ENCODE measurements around the gene ADAMTS19.

Gene ADAMTS19

DNA sequence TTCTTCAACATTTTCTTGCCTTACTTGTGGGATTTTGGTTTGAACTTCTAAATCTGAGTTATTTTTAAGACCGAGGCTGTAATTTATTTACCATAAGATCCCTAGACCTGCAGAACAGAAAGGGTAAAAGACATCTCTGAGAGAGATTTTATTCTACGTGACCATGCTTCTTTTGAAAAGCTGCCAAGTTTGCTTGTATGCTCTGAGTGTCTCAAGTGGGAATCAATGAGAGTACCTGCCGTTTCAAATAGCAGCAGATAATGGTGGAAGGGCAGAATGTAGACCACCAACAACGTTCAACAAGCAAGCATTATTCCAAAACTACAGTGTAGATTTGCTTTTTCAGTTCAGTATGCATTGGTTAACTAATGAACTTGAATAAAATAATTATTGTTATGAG, 179.2 kb downstream of the ADAMTS19 start:
- Mint-ChIP-seq H3K4me1 (ENCODE audit: low read depth) (no peaks in the 10 kb centered on the region), H3K36me3 (ENCODE audit: low read depth) (no peaks in the 10 kb centered on the region), H3K4me3 (no peak overlapping the region), H3K27ac (no peak overlapping the region), H3K9me3 (peaks cover 8% of the 10 kb centered on the region), H3K27me3 (no peaks in the 10 kb centered on the region)
- intact Hi-C loops (cut with micrococcal nuclease): no loop called here

DNA sequence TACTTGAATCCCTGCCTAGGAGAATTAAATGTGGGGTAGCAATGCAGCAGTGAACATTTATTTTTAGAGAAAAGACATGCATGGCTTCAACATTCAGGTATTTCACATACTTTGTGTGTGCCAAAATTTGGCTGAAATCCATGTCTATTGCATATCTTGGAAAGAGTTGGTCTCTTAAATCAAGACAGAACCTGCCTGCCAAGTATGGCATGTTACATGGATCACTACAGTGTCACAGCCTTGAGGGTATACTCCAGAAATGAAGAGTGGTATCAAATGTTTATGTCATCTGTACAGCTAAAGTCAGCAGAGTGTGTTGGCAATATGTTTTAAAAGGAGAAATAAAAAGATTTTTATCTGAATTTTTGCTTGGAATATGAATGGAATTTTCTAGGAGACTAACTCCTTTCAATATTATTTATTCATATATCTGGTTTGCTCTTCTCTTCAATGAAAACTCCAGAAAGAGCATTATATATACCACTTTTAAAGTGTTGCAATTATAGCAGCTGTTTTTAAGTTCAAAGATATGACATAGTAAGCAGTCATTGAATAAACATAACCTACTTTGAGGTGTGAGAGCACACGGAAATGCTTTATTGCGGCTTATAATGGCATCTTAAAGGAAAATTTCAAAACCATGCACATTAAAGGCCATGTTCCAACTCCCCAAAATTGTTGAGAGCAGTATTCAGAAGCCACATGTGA, 192.4 kb downstream of the ADAMTS19 start:
- intact Hi-C loops (cut with micrococcal nuclease): no loop called here
- Mint-ChIP-seq H3K4me1 (ENCODE audit: low read depth) (no peaks in the 10 kb centered on the region), H3K36me3 (ENCODE audit: low read depth) (no peaks in the 10 kb centered on the region), H3K27ac (no peak overlapping the region), H3K4me3 (no peak overlapping the region), H3K27me3 (no peaks in the 10 kb centered on the region), H3K9me3 (peaks cover 13% of the 10 kb centered on the region)

- Mint-ChIP-seq H3K9me3 (peaks cover 13% of the 10 kb centered on the region), H3K36me3 (ENCODE audit: low read depth) (no peaks in the 10 kb centered on the region), H3K27ac (no peak overlapping the region), H3K4me1 (ENCODE audit: low read depth) (no peaks in the 10 kb centered on the region), H3K4me3 (no peak overlapping the region), H3K27me3 (no peaks in the 10 kb centered on the region)
- intact Hi-C loops (cut with micrococcal nuclease): no loop called here
Observed at GRCh38 chr5:129653057-129653375, 192.9 kb downstream of the ADAMTS19 start.

DNA sequence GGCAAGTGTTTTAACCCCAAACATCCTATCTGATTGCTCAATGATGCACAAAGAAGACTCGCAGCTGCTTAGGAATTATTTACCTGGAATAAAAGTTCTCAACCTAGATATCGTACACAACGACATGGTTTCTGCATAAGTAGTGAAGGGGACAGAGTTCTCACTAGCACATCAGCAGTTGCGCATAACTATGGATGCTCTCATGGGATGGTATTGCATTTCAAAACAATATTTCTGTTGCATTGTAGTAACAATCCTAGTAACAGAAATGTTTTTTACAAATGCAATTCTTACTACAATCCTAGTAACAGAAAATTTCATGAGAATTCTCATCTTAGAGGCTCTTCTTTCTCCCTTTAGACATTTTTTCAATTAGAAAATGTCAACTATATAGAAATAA, 193.3 kb downstream of the ADAMTS19 start:
- Mint-ChIP-seq H3K4me3 (no peak overlapping the region), H3K4me1 (ENCODE audit: low read depth) (no peaks in the 10 kb centered on the region), H3K9me3 (peaks cover 13% of the 10 kb centered on the region), H3K27me3 (no peaks in the 10 kb centered on the region), H3K36me3 (ENCODE audit: low read depth) (no peaks in the 10 kb centered on the region), H3K27ac (no peak overlapping the region)
- intact Hi-C loops (cut with micrococcal nuclease): no loop called here

GRCh38 chr5:129656952-129657351, 196.9 kb downstream of the ADAMTS19 start:
- Mint-ChIP-seq H3K9me3 (no peaks in the 10 kb centered on the region), H3K4me3 (no peak overlapping the region), H3K36me3 (ENCODE audit: low read depth) (no peaks in the 10 kb centered on the region), H3K27ac (no peak overlapping the region), H3K27me3 (no peaks in the 10 kb centered on the region), H3K4me1 (ENCODE audit: low read depth) (no peaks in the 10 kb centered on the region)
- intact Hi-C loops (cut with micrococcal nuclease): no loop called here

GRCh38 chr5:129658801-129659200, 198.7 kb downstream of the ADAMTS19 start:
- Mint-ChIP-seq H3K4me3 (no peak overlapping the region), H3K9me3 (no peaks in the 10 kb centered on the region), H3K36me3 (ENCODE audit: low read depth) (no peaks in the 10 kb centered on the region), H3K27me3 (no peaks in the 10 kb centered on the region), H3K27ac (no peak overlapping the region), H3K4me1 (ENCODE audit: low read depth) (no peaks in the 10 kb centered on the region)
- intact Hi-C loops (cut with micrococcal nuclease): no loop called here

GRCh38 chr5:129661366-129662035, 201.4 kb downstream of the ADAMTS19 start:
- Mint-ChIP-seq H3K4me3 (no peak overlapping the region), H3K27me3 (no peaks in the 10 kb centered on the region)

DNA sequence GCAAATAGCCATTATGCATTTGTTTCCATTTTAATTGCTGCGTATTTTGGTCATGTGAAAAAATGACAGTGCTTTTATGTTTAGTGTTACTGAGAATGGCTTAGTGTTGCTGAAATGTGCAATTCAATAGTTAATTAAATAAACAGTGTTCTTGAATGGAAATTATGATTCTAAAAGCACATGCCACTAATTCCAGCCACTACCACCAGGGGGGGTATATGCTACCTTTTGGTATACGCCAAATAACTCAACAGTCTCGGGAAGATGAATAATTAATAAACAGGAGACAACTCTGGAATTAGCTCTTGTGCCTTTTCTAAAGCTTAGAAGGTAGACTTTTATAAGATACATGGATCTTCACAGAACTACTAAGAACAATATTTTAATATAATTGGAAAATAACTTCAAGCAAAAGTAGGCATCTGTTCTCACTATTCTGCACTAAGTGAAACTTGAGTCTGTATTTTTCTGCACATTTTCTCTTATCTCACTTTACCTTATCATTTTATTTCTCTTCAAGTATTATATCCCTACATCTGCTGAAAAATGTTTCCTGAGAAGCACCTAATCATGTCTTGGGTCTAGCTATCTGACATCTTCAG, 204.3 kb downstream of the ADAMTS19 start:
- H3K36me3 Mint-ChIP-seq (ENCODE audit: low read depth): no peaks in the 10 kb centered on the region
- H3K9me3 Mint-ChIP-seq: no peaks in the 10 kb centered on the region
- H3K27me3 Mint-ChIP-seq: no peaks in the 10 kb centered on the region
- H3K4me1 Mint-ChIP-seq (ENCODE audit: low read depth): no peaks in the 10 kb centered on the region
- no peak overlapping the region for H3K27ac Mint-ChIP-seq
- intact Hi-C loops (cut with micrococcal nuclease): no loop called here
- H3K4me3 Mint-ChIP-seq: no peak overlapping the region

More at GRCh38 chr5:129661366-129662035, 201.4 kb downstream of the ADAMTS19 start:
- Mint-ChIP-seq H3K36me3 (ENCODE audit: low read depth) (no peaks in the 10 kb centered on the region), H3K4me1 (ENCODE audit: low read depth) (no peaks in the 10 kb centered on the region), H3K9me3 (no peaks in the 10 kb centered on the region), H3K27ac (no peak overlapping the region)
- intact Hi-C loops (cut with micrococcal nuclease): no loop called here

GRCh38 chr5:129670957-129671500, 210.9 kb downstream of the ADAMTS19 start:
- H3K36me3 Mint-ChIP-seq (ENCODE audit: low read depth): no peaks in the 10 kb centered on the region
- H3K4me1 Mint-ChIP-seq (ENCODE audit: low read depth): no peaks in the 10 kb centered on the region
- H3K27me3 Mint-ChIP-seq: no peaks in the 10 kb centered on the region
- H3K4me3 Mint-ChIP-seq: no peak overlapping the region
- H3K27ac Mint-ChIP-seq: no peak overlapping the region
- intact Hi-C loops (cut with micrococcal nuclease): no loop called here
- peaks cover 10% of the 10 kb centered on the region for H3K9me3 Mint-ChIP-seq

- H3K27ac Mint-ChIP-seq: no peak overlapping the region
- H3K4me3 Mint-ChIP-seq: no peak overlapping the region
- H3K9me3 Mint-ChIP-seq: peaks cover 10% of the 10 kb centered on the region
- intact Hi-C loops (cut with micrococcal nuclease): no loop called here
- H3K36me3 Mint-ChIP-seq (ENCODE audit: low read depth): no peaks in the 10 kb centered on the region
- no peaks in the 10 kb centered on the region for H3K27me3 Mint-ChIP-seq
- H3K4me1 Mint-ChIP-seq (ENCODE audit: low read depth): no peaks in the 10 kb centered on the region
Observed at GRCh38 chr5:129672006-129672405, 211.9 kb downstream of the ADAMTS19 start.

- no peak overlapping the region for H3K4me3 Mint-ChIP-seq
- H3K9me3 Mint-ChIP-seq: no peaks in the 10 kb centered on the region
- intact Hi-C loops (cut with micrococcal nuclease): no loop called here
- no peaks in the 10 kb centered on the region for H3K27me3 Mint-ChIP-seq
- no peaks in the 10 kb centered on the region for H3K36me3 Mint-ChIP-seq (ENCODE audit: low read depth)
- no peak overlapping the region for H3K27ac Mint-ChIP-seq
- no peaks in the 10 kb centered on the region for H3K4me1 Mint-ChIP-seq (ENCODE audit: low read depth)
Observed at GRCh38 chr5:129679671-129680070, 219.6 kb downstream of the ADAMTS19 start.

DNA sequence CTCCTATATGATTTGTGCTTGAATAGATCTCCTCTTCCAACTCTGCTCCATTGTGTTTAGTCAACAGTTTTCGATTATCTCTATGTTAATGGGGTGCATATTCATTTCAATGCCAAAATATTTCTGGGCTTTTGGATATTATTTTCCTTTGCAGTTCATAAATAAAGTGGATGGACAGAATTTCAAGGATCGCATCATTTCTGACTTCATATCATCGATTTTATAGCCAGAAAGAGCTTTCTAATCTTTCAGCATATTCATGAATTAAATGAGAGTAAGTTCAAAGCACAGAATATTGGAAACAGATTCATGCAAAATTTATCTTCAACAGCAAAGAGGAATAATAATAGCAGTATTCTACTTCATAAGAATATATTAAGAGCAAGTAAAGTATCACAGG, 227.8 kb downstream of the ADAMTS19 start:
- Mint-ChIP-seq H3K27me3 (no peaks in the 10 kb centered on the region), H3K4me1 (ENCODE audit: low read depth) (no peaks in the 10 kb centered on the region), H3K9me3 (no peaks in the 10 kb centered on the region), H3K4me3 (no peak overlapping the region), H3K27ac (no peak overlapping the region), H3K36me3 (ENCODE audit: low read depth) (no peaks in the 10 kb centered on the region)
- intact Hi-C loops (cut with micrococcal nuclease): no loop called here

DNA sequence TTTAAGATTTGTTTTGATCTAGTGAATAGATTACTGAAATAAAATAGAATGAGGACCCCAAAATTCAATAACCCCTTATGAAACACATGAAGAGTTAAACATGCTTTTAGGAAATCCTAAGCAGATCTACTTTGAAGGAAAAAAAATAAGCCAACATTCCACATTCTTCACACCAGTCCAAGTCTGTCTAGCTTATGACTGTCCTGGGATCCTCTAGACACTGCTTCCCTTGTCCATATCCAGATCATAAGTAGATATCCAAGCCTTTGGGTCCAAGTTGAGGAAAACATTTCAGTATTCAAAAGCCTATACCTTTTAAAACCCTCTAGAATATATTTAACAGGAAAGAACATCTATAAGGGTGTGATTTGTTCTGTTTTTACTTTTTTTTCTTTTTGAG, 228.9 kb downstream of the ADAMTS19 start:
- no peaks in the 10 kb centered on the region for H3K4me1 Mint-ChIP-seq (ENCODE audit: low read depth)
- H3K27me3 Mint-ChIP-seq: no peaks in the 10 kb centered on the region
- H3K36me3 Mint-ChIP-seq (ENCODE audit: low read depth): no peaks in the 10 kb centered on the region
- H3K9me3 Mint-ChIP-seq: no peaks in the 10 kb centered on the region
- H3K27ac Mint-ChIP-seq: no peak overlapping the region
- H3K4me3 Mint-ChIP-seq: no peak overlapping the region
- intact Hi-C loops (cut with micrococcal nuclease): no loop called here

- Mint-ChIP-seq H3K27ac (no peak overlapping the region), H3K9me3 (no peaks in the 10 kb centered on the region), H3K4me3 (no peak overlapping the region)
Observed at GRCh38 chr5:129691220-129691619, 231.1 kb downstream of the ADAMTS19 start.

More at GRCh38 chr5:129691220-129691619, 231.1 kb downstream of the ADAMTS19 start:
- intact Hi-C loops (cut with micrococcal nuclease): no loop called here
- Mint-ChIP-seq H3K27me3 (no peaks in the 10 kb centered on the region), H3K4me1 (ENCODE audit: low read depth) (no peaks in the 10 kb centered on the region), H3K36me3 (ENCODE audit: low read depth) (no peaks in the 10 kb centered on the region)

Measured in dendritic cell treated with granulocyte-macrophage colony-stimulating factor and Interleukin-4, amounts not matched to agents 40 ng/mL and 50 ng/mL, for 4 days (primary cell).